ENCODE results near the gene SYCE3. TPM values are rescaled to one million over a fixed set of nuclear protein-coding genes. Genes with fewer than 3 reads are reported as not detected.

SYCE3 gene
- total RNA-seq, 1 donor from 2014 or later: 0.62 TPM

- Mint-ChIP-seq H3K4me3 (ENCODE audit: low read depth) (no peak overlapping the region), H3K27ac (no peak overlapping the region), H3K27me3 (ENCODE audit: low read depth) (peaks cover 4% of the 10 kb centered on the region), H3K4me1 (ENCODE audit: low read depth) (no peaks in the 10 kb centered on the region), H3K9me3 (no peaks in the 10 kb centered on the region), H3K36me3 (ENCODE audit: low read depth) (peaks cover 40% of the 10 kb centered on the region)
- intact Hi-C loops (cut with micrococcal nuclease): no loop called here
- DNase-seq (ENCODE audit: low spot score): no peak
Measured at GRCh38 chr22:50569041-50569459, 6.3 kb upstream of the SYCE3 start.

- H3K27me3 Mint-ChIP-seq (ENCODE audit: low read depth): peaks cover 5% of the 10 kb centered on the region
- peaks cover 40% of the 10 kb centered on the region for H3K36me3 Mint-ChIP-seq (ENCODE audit: low read depth)
- H3K27ac Mint-ChIP-seq: no peak overlapping the region
- peaks cover 2% of the 10 kb centered on the region for H3K4me1 Mint-ChIP-seq (ENCODE audit: low read depth)
- intact Hi-C loops (cut with micrococcal nuclease): no loop called here
- no peak overlapping the region for H3K4me3 Mint-ChIP-seq (ENCODE audit: low read depth)
- no peaks in the 10 kb centered on the region for H3K9me3 Mint-ChIP-seq
- DNase-seq (ENCODE audit: low spot score): no peak
Measured at GRCh38 chr22:50568626-50569025, 5.9 kb upstream of the SYCE3 start.

- Mint-ChIP-seq H3K27ac (no peak overlapping the region), H3K36me3 (ENCODE audit: low read depth) (peaks cover 38% of the 10 kb centered on the region), H3K4me3 (ENCODE audit: low read depth) (no peak overlapping the region), H3K9me3 (no peaks in the 10 kb centered on the region), H3K27me3 (ENCODE audit: low read depth) (peaks cover 10% of the 10 kb centered on the region), H3K4me1 (ENCODE audit: low read depth) (peaks cover 9% of the 10 kb centered on the region)
- intact Hi-C loops (cut with micrococcal nuclease): no loop called here
- DNase-seq (ENCODE audit: low spot score): no peak
Measured at GRCh38 chr22:50567721-50568252, 5.1 kb upstream of the SYCE3 start.

- H3K27ac Mint-ChIP-seq: no peak overlapping the region
- peaks cover 8% of the 10 kb centered on the region for H3K36me3 Mint-ChIP-seq (ENCODE audit: low read depth)
- H3K9me3 Mint-ChIP-seq: no peaks in the 10 kb centered on the region
- peaks cover 16% of the 10 kb centered on the region for H3K4me1 Mint-ChIP-seq (ENCODE audit: low read depth)
- no peak overlapping the region for H3K4me3 Mint-ChIP-seq (ENCODE audit: low read depth)
- peaks cover 20% of the 10 kb centered on the region for H3K27me3 Mint-ChIP-seq (ENCODE audit: low read depth)
- intact Hi-C loops (cut with micrococcal nuclease): no loop called here
- DNase-seq (ENCODE audit: low spot score): no peak
Measured at GRCh38 chr22:50564289-50564688, 1.6 kb upstream of the SYCE3 start.

- Mint-ChIP-seq H3K36me3 (ENCODE audit: low read depth) (peaks cover 7% of the 10 kb centered on the region), H3K4me3 (ENCODE audit: low read depth) (peak overlapping the region; percentile 89), H3K4me1 (ENCODE audit: low read depth) (peaks cover 16% of the 10 kb centered on the region), H3K27me3 (ENCODE audit: low read depth) (peaks cover 20% of the 10 kb centered on the region), H3K27ac (no peak overlapping the region), H3K9me3 (no peaks in the 10 kb centered on the region)
- DNase-seq (ENCODE audit: low spot score): no peak
- intact Hi-C loops (cut with micrococcal nuclease): loop anchor here (1.0 to 2.0 kb wide), 2 partner anchors 19 to 38 kb away; partner anchors contain the start of genes CHKB and SCO2
Measured at GRCh38 chr22:50563413-50564160, 868 bp upstream of the SYCE3 start.

DNA sequence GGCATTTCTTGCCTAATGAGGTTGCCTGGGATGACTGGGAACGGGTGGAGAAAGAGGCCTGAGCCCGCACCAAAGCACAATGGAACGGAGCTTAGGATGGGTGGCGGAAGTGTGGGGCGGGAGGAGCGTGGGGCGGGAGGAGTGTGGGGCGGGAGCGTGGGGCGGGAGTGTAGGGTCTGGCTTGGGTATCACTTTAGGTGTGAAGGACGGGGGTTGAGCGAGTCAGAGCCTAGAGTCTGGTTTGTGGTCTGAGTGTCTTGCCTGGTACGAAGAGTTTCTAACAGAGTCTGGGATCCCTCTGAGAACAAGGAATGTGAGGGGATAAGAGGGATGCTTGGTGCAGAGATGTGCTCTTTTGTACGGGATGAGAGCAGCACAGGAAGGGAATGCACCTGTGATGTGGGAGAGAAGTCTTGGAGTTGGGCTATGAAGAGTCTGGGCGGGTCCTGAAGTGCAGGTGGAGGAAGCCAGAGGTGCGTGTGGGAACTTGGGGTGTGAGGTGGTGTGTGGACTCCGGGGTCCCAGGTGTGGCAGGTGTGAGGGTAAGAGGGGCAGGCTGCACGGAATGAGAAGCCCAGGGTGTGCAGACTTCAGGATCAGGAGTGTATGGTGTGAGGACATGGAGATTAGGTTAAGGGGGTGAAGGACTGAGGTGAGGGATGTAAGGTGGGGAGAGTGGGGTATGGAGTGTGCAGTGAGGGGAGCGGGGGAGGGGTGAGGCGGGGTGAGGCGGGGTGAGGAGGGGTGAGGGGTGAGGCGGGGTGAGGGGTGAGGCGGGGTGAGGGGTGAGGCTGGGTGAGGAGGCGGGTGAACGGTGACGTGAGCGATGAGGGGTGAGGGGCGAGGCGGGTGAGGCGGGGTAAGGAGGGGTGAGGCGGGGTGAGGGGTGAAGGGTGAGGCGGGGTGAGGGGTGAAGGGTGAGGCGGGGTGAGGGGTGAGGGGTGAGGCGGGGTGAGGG, 1.0 kb downstream of the SYCE3 start:
- Mint-ChIP-seq H3K36me3 (ENCODE audit: low read depth) (no peaks in the 10 kb centered on the region), H3K9me3 (no peaks in the 10 kb centered on the region), H3K27ac (peak overlapping the region; percentile 66), H3K4me3 (ENCODE audit: low read depth) (peak overlapping the region; percentile 67), H3K27me3 (ENCODE audit: low read depth) (peaks cover 20% of the 10 kb centered on the region), H3K4me1 (ENCODE audit: low read depth) (peaks cover 16% of the 10 kb centered on the region)
- intact Hi-C loops (cut with micrococcal nuclease): loop anchor here (2.0 kb wide), 2 partner anchors 17 to 21 kb away; partner anchors contain the start of genes CHKB and KLHDC7B
- DNase-seq (ENCODE audit: low spot score): no peak

GRCh38 chr22:50560034-50560433, 2.7 kb downstream of the SYCE3 start:
- Mint-ChIP-seq H3K4me1 (ENCODE audit: low read depth) (peaks cover 19% of the 10 kb centered on the region), H3K9me3 (no peaks in the 10 kb centered on the region), H3K4me3 (ENCODE audit: low read depth) (no peak overlapping the region), H3K27me3 (ENCODE audit: low read depth) (peaks cover 29% of the 10 kb centered on the region), H3K27ac (no peak overlapping the region), H3K36me3 (ENCODE audit: low read depth) (no peaks in the 10 kb centered on the region)
- DNase-seq (ENCODE audit: low spot score): no peak
- intact Hi-C loops (cut with micrococcal nuclease): loop anchor here (2.0 kb wide), 1 partner anchor 15 kb away; the partner anchor contains the start of gene KLHDC7B

DNA sequence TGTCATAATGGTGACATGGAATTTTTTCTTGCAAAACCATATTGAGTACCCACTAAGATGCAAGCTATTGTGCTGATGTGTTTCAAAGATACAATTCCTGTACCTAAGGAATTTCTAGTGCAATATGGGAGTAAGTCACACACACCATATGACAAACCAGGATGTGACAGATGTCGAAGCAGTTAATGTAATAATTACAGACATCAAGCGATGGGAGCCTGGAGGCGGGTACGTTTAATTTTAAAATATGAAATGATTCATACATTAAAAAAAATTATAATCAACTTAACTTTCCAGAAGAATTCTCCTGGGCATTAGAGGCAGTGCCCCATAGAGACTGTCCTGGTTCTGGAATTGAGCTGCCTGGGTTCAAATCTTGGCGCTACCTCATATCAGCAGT, 6.0 kb downstream of the SYCE3 start:
- H3K4me1 Mint-ChIP-seq (ENCODE audit: low read depth): peaks cover 9% of the 10 kb centered on the region
- no peaks in the 10 kb centered on the region for H3K36me3 Mint-ChIP-seq (ENCODE audit: low read depth)
- DNase-seq (ENCODE audit: low spot score): no peak
- no peak overlapping the region for H3K4me3 Mint-ChIP-seq (ENCODE audit: low read depth)
- no peak overlapping the region for H3K27ac Mint-ChIP-seq
- no peaks in the 10 kb centered on the region for H3K9me3 Mint-ChIP-seq
- peaks cover 18% of the 10 kb centered on the region for H3K27me3 Mint-ChIP-seq (ENCODE audit: low read depth)
- intact Hi-C loops (cut with micrococcal nuclease): no loop called here

DNA sequence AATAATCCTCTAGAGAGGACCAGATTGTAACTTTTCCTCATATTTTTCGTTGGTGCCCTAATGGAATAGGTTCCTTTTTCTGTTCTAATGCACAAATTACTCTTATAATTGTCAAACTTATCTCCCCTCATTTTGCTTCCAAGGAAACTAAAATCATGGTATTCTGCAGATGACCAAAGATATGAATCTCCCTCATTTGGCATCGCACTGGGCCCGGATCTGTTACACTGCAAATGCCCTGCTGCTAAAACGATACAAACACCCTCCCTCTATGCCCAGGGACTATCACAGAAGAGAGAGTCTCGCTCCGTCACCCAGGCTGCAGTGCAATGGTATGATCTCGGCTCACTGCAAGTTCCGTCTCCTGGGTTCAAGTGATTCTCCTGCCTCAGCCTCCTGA, 9.4 kb downstream of the SYCE3 start:
- Mint-ChIP-seq H3K9me3 (no peaks in the 10 kb centered on the region), H3K4me3 (ENCODE audit: low read depth) (no peak overlapping the region), H3K36me3 (ENCODE audit: low read depth) (peaks cover 3% of the 10 kb centered on the region), H3K27me3 (ENCODE audit: low read depth) (peaks cover 8% of the 10 kb centered on the region), H3K4me1 (ENCODE audit: low read depth) (peaks cover 7% of the 10 kb centered on the region), H3K27ac (no peak overlapping the region)
- intact Hi-C loops (cut with micrococcal nuclease): no loop called here
- no peak for DNase-seq (ENCODE audit: low spot score)

DNA sequence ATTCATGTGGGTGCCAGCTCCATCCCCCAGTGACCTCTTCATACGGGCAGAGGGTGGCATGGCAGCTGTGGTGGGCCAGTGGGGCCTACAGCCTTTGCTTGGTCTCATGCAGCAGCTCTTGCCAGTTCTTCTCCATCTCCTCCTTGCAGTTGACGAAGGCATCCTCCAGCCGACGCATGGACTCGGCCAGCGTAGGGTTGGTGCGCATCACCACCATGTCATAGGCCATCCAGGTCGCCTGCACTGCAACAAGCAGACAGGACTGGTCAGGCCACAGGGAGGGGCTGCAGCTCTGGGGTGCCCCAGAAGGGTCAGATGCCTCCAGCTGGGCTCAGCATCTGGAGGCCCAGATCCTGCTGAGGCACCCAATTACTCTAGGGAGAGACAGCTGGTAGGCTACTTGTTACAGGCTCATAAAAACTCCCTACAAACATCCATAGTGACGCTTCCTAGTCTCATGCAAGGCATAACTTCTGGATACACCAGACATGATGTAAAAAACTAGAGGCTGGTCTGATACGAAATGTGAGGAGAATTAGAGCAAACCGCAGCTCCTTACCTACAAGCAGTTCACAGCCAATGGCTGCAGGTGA, 11.5 kb downstream of the SYCE3 start:
- H3K27ac Mint-ChIP-seq: no peak overlapping the region
- DNase-seq (ENCODE audit: low spot score): no peak
- intact Hi-C loops (cut with micrococcal nuclease): no loop called here
- H3K4me3 Mint-ChIP-seq (ENCODE audit: low read depth): no peak overlapping the region
- H3K36me3 Mint-ChIP-seq (ENCODE audit: low read depth): peaks cover 3% of the 10 kb centered on the region
- H3K4me1 Mint-ChIP-seq (ENCODE audit: low read depth): peaks cover 7% of the 10 kb centered on the region
- no peaks in the 10 kb centered on the region for H3K9me3 Mint-ChIP-seq
- H3K27me3 Mint-ChIP-seq (ENCODE audit: low read depth): peaks cover 4% of the 10 kb centered on the region

- H3K27me3 Mint-ChIP-seq (ENCODE audit: low read depth): no peaks in the 10 kb centered on the region
- peaks cover 14% of the 10 kb centered on the region for H3K4me1 Mint-ChIP-seq (ENCODE audit: low read depth)
- no peak for DNase-seq (ENCODE audit: low spot score)
- H3K4me3 Mint-ChIP-seq (ENCODE audit: low read depth): peak overlapping the region; percentile 69
- H3K27ac Mint-ChIP-seq: peak overlapping the region; percentile 55
- no peaks in the 10 kb centered on the region for H3K9me3 Mint-ChIP-seq
- peaks cover 3% of the 10 kb centered on the region for H3K36me3 Mint-ChIP-seq (ENCODE audit: low read depth)
- intact Hi-C loops (cut with micrococcal nuclease): no loop called here
Measured at GRCh38 chr22:50550395-50550794, 12.3 kb downstream of the SYCE3 start.
